Ascending aorta (tissue), 2 donors: ENCODE results near the gene KRTAP10-3. TPM values are rescaled to one million over a fixed set of nuclear protein-coding genes. Genes with fewer than 3 reads are reported as not detected.

Experiments used
- DNase-seq, 2 donors: peaks; one replicate each; pipeline ENCODE4 v3.0.0-alpha.2; 2019; ENCODE audit warnings: low spot score in 2 of 2
- H3K27ac ChIP-seq, 2 donors: fragments of 200-600 bp; sonication (generic); one replicate each; pipeline ENCODE4 v1.5.1; 2016 to 2017; ENCODE audit warnings: mild to moderate bottlenecking in 1 of 2
- H3K27me3 ChIP-seq: fragments of 200-600 bp; sonication (generic); one replicate; pipeline ENCODE4 v1.5.1; 2017
- H3K36me3 ChIP-seq, 2 donors: fragments of 200-600 bp; sonication (generic); one replicate each; pipeline ENCODE4 v1.5.1; 2016
- H3K4me1 ChIP-seq, 2 donors: fragments of 200-600 bp; sonication (generic); one replicate each; pipeline ENCODE4 v1.5.1; 2016 to 2017; ENCODE audit warnings: mild to moderate bottlenecking in 1 of 2
- H3K4me3 ChIP-seq, 2 donors: fragments of 200-600 bp; sonication (generic); one replicate each; pipeline ENCODE4 v1.5.1; 2016 to 2017; ENCODE audit warnings: mild to moderate bottlenecking in 1 of 2
- H3K9me3 ChIP-seq, 2 donors: fragments of 200-600 bp; sonication (generic); one replicate each; pipeline ENCODE4 v1.5.1; 2016
- intact Hi-C: fragments of 100-400 bp; cut with DNase I; formaldehyde crosslinking; loops from one replicate; pipeline ENCODE4 v1.15.1; 2023
- total RNA-seq: library from RNA; depleted of rRNA; stranded (reverse); fragments of >200 nt; gene quantifications from one replicate; pipeline ENCODE4 v1.1.0, GENCODE V29; 2016
- TF ChIP-seq, protein P1 (sequence below), 3 experiments: fragments of 200-600 bp in 2 of 3; fragments of 450-650 bp in 1 of 3; sonication (generic) in 2 of 3; IDR thresholded peaks; one replicate each; pipeline ENCODE4 v1.5.1; 2016 to 2019; ENCODE audit warnings: antibody characterized with exemption in 3 of 3, mild to moderate bottlenecking in 1 of 3, moderate library complexity in 1 of 3

KRTAP10-3 gene
- total RNA-seq, 1 donor from 2014 or later = not detected

DNA sequence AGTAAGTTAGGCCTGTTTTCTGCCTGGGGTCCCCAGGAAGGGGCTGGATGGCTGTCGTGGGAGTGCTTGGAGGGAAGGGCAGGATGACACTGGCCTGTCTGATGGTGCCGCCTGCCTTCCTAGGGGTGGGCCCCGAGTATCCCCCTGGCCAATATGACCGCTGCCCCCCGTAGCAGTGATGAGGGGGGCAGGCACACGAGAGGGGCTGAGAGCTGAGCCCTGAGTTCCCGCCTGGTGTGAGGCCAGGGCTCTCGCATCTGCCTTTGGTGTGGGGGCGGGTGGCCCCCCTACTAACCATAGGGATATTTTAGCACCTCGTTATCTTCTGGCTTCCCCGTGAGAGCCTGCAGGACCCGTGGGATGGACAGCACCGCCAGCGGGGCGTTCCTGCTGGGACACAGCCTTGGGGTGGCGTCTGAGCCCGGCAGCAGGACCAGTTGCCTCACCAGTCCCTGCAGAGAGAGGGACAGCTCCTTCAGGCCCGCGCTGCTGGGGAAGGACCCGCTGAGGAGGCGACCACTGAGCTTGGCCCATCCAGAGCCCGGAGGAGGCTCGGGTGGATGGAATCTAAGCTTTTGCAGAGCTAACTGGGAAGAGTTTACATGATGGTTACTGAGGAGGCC, 29.0 kb downstream of the KRTAP10-3 start:
- peak in 1 of 2 donors; percentile 51 for DNase-seq
- Histone ChIP-seq H3K27ac (no peak overlapping the region), H3K36me3 (no peaks in the 10 kb centered on the region), H3K27me3 (no peaks in the 10 kb centered on the region), H3K4me1 (no peaks in the 10 kb centered on the region), H3K9me3 (no peaks in the 10 kb centered on the region), H3K4me3 (no peak overlapping the region)
- intact Hi-C loops = no loop called here
- TF ChIP-seq, protein P1, sequence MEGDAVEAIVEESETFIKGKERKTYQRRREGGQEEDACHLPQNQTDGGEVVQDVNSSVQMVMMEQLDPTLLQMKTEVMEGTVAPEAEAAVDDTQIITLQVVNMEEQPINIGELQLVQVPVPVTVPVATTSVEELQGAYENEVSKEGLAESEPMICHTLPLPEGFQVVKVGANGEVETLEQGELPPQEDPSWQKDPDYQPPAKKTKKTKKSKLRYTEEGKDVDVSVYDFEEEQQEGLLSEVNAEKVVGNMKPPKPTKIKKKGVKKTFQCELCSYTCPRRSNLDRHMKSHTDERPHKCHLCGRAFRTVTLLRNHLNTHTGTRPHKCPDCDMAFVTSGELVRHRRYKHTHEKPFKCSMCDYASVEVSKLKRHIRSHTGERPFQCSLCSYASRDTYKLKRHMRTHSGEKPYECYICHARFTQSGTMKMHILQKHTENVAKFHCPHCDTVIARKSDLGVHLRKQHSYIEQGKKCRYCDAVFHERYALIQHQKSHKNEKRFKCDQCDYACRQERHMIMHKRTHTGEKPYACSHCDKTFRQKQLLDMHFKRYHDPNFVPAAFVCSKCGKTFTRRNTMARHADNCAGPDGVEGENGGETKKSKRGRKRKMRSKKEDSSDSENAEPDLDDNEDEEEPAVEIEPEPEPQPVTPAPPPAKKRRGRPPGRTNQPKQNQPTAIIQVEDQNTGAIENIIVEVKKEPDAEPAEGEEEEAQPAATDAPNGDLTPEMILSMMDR (IDR thresholded peaks at IDR 0.05) = no peak

DNA sequence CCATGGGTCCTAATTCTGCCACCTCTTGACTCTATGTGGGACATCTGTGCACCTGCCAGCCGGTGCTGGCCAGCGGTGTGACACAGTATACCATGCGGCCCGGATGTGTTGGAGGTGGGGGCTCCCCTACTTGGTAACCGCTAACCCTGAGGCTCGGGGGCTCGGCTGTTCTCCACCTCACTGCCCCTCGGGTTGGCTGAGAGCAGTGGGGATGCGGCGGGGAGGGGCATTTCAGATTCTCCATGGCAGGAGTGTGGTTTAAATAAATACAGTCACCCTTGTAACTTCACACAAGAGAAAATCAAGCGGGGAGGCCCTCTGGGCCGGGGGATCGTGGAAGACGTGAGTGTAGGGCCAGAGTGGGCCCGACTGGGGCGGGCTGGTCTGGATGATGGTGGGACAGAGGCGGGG, 29.6 kb downstream of the KRTAP10-3 start:
- DNase-seq = peak in 1 of 2 donors; percentile 52
- Histone ChIP-seq H3K27ac (no peak overlapping the region), H3K4me3 (no peak overlapping the region), H3K36me3 (no peaks in the 10 kb centered on the region), H3K27me3 (no peaks in the 10 kb centered on the region), H3K9me3 (no peaks in the 10 kb centered on the region), H3K4me1 (no peaks in the 10 kb centered on the region)
- intact Hi-C loops = no loop called here
- TF ChIP-seq, protein P1 (IDR thresholded peaks at IDR 0.05) = no peak

DNA sequence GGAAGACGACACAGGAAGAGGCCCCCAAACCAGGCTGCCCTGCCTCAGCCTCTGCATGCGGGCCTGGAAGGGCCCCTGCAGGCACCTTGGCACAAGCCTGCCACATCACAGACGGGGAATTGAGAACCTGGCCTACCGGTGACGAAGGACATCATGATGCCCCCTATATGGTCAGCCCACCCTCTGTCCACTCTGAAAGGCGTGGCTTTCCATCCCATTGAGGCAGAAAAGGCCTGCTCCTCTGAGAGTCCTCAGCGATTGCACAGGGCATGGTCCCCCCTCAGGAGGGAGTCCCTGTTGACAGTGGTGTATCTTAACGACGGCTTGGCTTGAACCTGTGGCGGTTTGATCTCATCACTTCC, 30.0 kb downstream of the KRTAP10-3 start:
- Histone ChIP-seq H3K4me3 (no peak overlapping the region), H3K9me3 (no peaks in the 10 kb centered on the region), H3K36me3 (no peaks in the 10 kb centered on the region), H3K27ac (no peak overlapping the region), H3K4me1 (no peaks in the 10 kb centered on the region), H3K27me3 (no peaks in the 10 kb centered on the region)
- TF ChIP-seq, protein P1 (IDR thresholded peaks at IDR 0.05) = no peak
- peak in 1 of 2 donors; percentile 56 for DNase-seq
- intact Hi-C loops = no loop called here

DNA sequence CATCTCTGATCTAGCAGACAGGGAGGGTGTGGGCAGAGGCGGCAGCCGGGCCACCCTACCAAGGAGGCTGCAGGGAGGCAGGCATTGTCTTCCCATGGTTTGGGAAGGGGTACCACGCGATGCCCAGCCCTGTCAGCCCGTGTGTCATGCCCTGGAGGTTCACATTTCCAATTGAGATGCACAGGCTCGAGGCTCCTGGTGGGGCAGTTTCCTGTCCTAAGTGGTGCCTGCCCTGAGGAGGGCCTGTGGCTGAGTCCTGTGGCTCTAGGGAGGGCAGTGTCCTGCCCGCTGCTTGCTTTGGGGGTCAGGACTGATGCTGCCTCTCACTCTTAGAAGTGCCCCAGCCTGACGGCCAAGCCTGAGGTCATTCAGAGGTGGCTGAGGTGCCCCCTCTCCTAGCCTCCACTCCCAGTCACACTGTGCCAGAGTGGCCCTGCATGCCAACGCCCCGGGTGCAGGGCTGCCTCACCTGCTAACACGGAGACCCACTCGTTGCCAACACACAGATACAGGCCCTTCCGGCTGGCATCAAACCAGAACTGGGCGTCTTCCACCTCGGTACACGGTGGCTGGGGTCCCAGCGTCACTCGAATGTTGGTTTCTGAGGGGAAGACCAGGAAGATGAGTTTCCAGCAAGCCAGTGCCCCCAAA, 30.5 kb downstream of the KRTAP10-3 start:
- Histone ChIP-seq H3K9me3 (no peaks in the 10 kb centered on the region), H3K36me3 (no peaks in the 10 kb centered on the region), H3K27me3 (no peaks in the 10 kb centered on the region), H3K4me1 (no peaks in the 10 kb centered on the region), H3K27ac (no peak overlapping the region), H3K4me3 (no peak overlapping the region)
- TF ChIP-seq, protein P1 (IDR thresholded peaks at IDR 0.05) = no peak
- intact Hi-C loops = no loop called here
- peak in 1 of 2 donors; percentile 60 for DNase-seq

DNA sequence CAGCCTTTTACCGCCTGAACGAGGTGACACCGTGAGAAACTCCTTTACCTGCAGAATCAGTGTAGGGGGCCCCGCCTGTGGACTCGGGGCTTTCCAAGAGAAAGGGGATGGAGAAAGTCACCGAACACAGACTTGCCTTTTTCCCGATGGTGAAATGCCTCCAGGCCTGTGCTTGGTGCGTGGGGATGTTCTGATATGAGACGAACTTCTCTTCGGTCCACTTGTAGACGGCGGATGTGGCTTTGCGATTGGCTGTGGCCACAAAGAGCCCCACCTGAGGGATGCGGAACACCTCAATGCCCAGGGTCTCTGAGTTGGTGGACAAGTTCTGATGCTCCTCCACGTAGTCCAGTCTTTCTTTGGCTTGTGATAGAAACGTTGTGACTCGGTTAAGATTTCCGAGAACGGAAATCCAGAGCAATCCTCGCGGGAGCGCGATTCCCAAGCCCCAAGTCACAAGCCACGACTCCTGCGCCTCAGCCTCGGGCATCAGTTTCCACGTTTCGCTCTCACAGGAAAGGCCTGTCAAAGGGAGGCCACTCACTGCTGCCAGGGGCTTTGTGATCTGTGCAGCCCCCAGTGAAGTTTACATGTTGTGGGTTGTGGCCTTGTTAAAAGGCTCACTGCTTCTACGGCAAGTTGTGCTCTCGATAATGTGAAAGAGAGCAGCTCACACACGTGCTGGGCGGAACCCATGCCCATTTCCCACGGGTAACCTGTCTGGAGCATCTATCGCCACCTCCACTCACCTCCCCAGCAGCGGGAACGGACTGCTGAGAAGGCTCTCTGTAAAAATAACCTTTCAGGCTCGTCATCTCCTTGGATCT, 31.2 kb downstream of the KRTAP10-3 start:
- H3K27ac ChIP-seq = no peak overlapping the region
- DNase-seq = peak in 1 of 2 donors; percentile 42
- TF ChIP-seq, protein P1 (IDR thresholded peaks at IDR 0.05) = no peak
- H3K9me3 ChIP-seq = no peaks in the 10 kb centered on the region
- intact Hi-C loops = no loop called here
- H3K4me1 ChIP-seq = no peaks in the 10 kb centered on the region
- H3K36me3 ChIP-seq = no peaks in the 10 kb centered on the region
- no peaks in the 10 kb centered on the region for H3K27me3 ChIP-seq
- no peak overlapping the region for H3K4me3 ChIP-seq
